Activated CD8-positive, alpha-beta T cell treated with anti-CD3 and anti-CD28 coated beads, Interleukin-2, amount 10 ng/mL, durations not matched to agents 7 days and 5 days (primary cell): Measurements from ENCODE around the gene CYP24A1. TPM values are rescaled to one million over a fixed set of nuclear protein-coding genes. Genes with fewer than 3 reads are reported as not detected.

Source experiments
- ATAC-seq: fragments of 150-1000 bp; cut with Tn5 transposase; one replicate; pipeline ENCODE4 v1.10.0; 2021; ENCODE audit warnings: moderate library complexity
- CTCF ChIA-PET: fragments of 350-600 bp; sonication (Branson Sonifier 250); formaldehyde crosslinking; loops from one replicate; lab custom pipeline; 2021; ENCODE audit warnings: antibody characterized with exemption; lab: Charles Lee
- POLR2A ChIA-PET: fragments of 350-600 bp; sonication (Branson Sonifier 250); formaldehyde crosslinking; loops from one replicate; lab custom pipeline; 2021; ENCODE audit warnings: antibody characterized with exemption; lab: Charles Lee
- DNase-seq: peaks from one replicate; pipeline ENCODE4 v3.0.0-alpha.2; 2020
- H3K27ac Mint-ChIP-seq: one replicate; pipeline ENCODE4 v1.8.0; 2021; ENCODE audit warnings: mild to moderate bottlenecking, mixed read lengths
- H3K27me3 Mint-ChIP-seq: one replicate; pipeline ENCODE4 v1.8.0; 2021; ENCODE audit warnings: low read depth, mixed read lengths
- H3K36me3 Mint-ChIP-seq: one replicate; pipeline ENCODE4 v1.8.0; 2021; ENCODE audit warnings: low read depth, mixed read lengths
- H3K4me1 Mint-ChIP-seq: one replicate; pipeline ENCODE4 v1.8.0; 2021; ENCODE audit warnings: low read depth, mixed read lengths
- H3K4me3 Mint-ChIP-seq: one replicate; pipeline ENCODE4 v1.8.0; 2021; ENCODE audit warnings: mild to moderate bottlenecking, mixed read lengths
- H3K9me3 Mint-ChIP-seq: one replicate; pipeline ENCODE4 v1.8.0; 2022; ENCODE audit warnings: mixed read lengths; ENCODE audit not compliant: insufficient read depth
- total RNA-seq, 2 experiments: library from RNA; stranded (reverse); gene quantifications; one replicate each; pipeline ENCODE4 v1.2.3, GENCODE V29; 2021

CYP24A1 gene
- total RNA-seq, 2 experiments from 2014 or later = not detected

DNA sequence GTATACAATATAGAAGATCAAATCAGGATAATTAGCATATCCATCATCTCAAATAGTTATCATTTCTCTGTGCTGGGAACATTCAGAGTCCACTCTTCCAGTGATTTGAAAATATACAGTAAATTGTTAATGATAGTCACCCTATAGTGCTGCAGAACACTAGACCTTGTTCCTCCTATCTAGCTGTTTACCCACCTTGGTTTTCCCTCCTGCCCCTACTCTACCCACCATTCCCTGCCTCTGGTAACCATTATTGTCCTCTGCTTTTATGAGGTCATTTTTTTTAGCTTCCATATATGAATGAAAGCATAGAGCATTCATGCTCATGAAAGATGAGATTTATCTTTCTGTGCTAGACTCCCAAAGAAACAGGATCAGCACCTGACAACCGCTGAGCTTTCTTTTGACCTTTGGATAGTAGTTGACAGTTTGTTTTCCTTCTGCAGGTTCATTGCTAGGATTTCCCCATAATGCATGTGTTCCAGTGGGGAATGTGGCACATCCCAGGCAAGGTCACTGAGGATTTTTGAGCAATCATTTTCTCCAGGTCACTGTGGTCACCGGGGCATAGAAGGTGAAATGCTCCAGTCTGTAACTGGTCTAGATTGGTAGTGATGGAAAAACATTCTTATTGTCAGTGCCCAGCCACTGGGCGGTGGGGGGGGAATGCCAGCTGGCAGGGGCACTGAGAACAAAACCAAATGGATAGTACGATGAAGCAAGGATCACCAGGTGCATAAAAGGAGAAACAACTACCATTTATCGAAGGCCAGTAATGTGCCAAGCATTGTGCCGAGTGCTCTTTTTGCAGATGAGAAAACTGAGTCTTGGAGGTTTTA lies 69.8 kb downstream of the CYP24A1 start:
- ChIA-PET POLR2A (interaction anchor here (0.6 kb wide), 1 partner anchor 118 kb away, joined by 3 read pairs; no protein-coding TSS in a partner anchor), CTCF (interaction anchor here (0.8 to 4.9 kb wide), 29 partner anchors 8 to 543 kb away, joined by 3 to 76 read pairs (median 6); partner anchors contain the start of gene PFDN4)
- no peak overlapping the region for H3K4me3 Mint-ChIP-seq
- H3K27ac Mint-ChIP-seq = no peak overlapping the region
- H3K27me3 Mint-ChIP-seq = peaks cover 26% of the 10 kb centered on the region
- no peaks in the 10 kb centered on the region for H3K36me3 Mint-ChIP-seq
- no peaks in the 10 kb centered on the region for H3K9me3 Mint-ChIP-seq
- H3K4me1 Mint-ChIP-seq = peaks cover 1% of the 10 kb centered on the region
- DNase-seq (no peak), ATAC-seq (no peak)

Other genes with a start within 250 kb of the CYP24A1 start
- not detected for gene BCAS1, start 103.4 kb downstream of the CYP24A1 start, total RNA-seq
- 10 to 100 TPM; 22.2 to 24.5 TPM for gene PFDN4, start 34.1 kb upstream of the CYP24A1 start, total RNA-seq